ENCODE results near the gene CERS3. TPM values are rescaled to one million over a fixed set of nuclear protein-coding genes. Genes with fewer than 3 reads are reported as not detected.

The CERS3 gene
- total and polyA plus RNA-seq, 10 of the 15 experiments (the other 5 are each of a cell fraction or from before 2014, with no cell fraction given): not detected

DNA sequence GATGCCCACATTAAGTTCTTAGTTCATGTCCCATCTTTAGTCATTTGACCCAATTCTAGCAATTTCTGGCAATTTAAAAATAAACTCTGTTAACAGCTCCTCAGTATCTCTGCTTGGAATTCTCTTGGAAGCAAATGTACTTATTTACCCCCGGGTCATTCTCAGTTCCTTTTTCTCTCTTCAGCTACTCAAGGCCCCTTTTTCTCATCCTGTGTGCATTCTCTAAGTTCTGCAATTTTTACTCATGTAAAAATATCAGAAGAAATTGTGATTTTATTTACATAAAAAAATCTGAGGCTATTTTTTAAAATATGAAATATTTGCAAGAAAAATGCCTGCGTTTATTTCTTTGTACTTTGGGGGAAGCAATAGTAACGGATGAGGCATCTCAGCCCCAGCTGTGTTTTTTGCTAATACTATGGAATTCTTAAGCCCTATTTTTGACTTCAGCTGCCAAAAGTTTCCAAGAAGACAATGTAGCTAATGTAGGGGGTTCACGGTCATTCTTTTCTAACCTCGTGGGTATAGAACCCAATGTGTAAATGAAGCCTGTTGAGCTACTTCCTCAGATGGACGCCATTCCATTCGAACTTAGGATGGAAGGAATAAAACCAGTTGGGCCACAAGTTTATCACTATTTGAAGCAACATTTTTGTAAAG, 20.0 kb downstream of the CERS3 start:
- 51% methylated on average over 7 of the region's 7 CpGs for WGBS (ENCODE audit: insufficient coverage, insufficient replicate concordance, low lambda C conversion rate, missing lambda C conversion rate)
- Histone ChIP-seq H3K27me3 (replicated peaks in 1 of 2; ENCODE audit: control insufficient read depth in 2 of 2, insufficient read depth in 2 of 2, low read length in 1 of 2) (no peaks in the 10 kb centered on the region), H3K36me3 (ENCODE audit: control insufficient read depth in 2 of 2, insufficient read depth in 2 of 2, low read length in 1 of 2) (no peaks in the 10 kb centered on the region), H3K9me3 (replicated peaks; ENCODE audit: control insufficient read depth, insufficient read depth, low read length) (no peaks in the 10 kb centered on the region), H3K9ac (ENCODE audit: control insufficient read depth, insufficient read depth, low read length) (no peak overlapping the region), H2AFZ (ENCODE audit: control insufficient read depth, low read depth, low read length) (no peak overlapping the region), H4K20me1 (ENCODE audit: control insufficient read depth, insufficient read depth) (no peaks in the 10 kb centered on the region), H3K4me3 (no peak overlapping the region), H3K4me2 (ENCODE audit: control insufficient read depth, insufficient read depth) (no peak overlapping the region), H3K79me2 (ENCODE audit: control insufficient read depth, insufficient read depth, low read length) (no peaks in the 10 kb centered on the region), H3K27ac (ENCODE audit: control insufficient read depth, insufficient read depth) (no peak overlapping the region), H3K4me1 (ENCODE audit: control insufficient read depth, insufficient read depth, low read length) (no peaks in the 10 kb centered on the region)
- intact Hi-C loops (cut with micrococcal nuclease; ENCODE audit: unreplicated experiment) (no loop called here), in situ Hi-C loops (cut with MboI) (no loop called here)
- BruUV-seq (replicated peaks): no TSS peak
- ChIA-PET CTCF (interaction anchor here (1.4 kb wide), 1 partner anchor 8 kb away, joined by 3 read pairs; no protein-coding TSS in a partner anchor), POLR2A (no interaction called here), SMC1A (ENCODE audit: uncharacterized antibody, unreplicated experiment) (interaction anchor here (0.8 kb wide), 1 partner anchor 9 kb away, joined by 3 read pairs; no protein-coding TSS in a partner anchor), RAD21 (ENCODE audit: unreplicated experiment) (no interaction called here)
- TF ChIP-seq NR2C2 (IDR thresholded peaks at IDR 0.05; ENCODE audit: borderline replicate concordance, control insufficient read depth, insufficient read length, low read depth): no peak
- FAIRE-seq: no peak
- no peak for ATAC-seq
- no peak for DNase-seq (ENCODE audit: low read depth, low spot score)

DNA sequence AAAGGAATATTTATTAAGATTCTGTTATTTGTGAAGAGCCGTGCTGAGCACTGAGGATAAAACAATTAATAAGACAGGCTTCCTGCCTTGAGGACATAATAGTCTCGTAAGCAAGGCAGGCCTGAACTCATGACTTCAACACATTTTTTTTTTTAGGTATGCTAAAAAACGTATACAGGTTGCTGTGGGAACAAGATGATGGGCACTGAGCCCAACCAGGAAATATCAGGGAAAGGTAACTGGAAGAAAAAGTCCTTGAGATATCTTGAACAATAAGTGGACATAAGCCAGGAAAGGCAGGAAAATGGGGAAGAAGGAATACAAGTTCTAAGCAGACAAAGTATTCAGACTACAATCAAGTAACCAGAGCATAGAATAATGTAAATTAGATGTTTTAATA, 26.1 kb downstream of the CERS3 start:
- H3K36me3 ChIP-seq (ENCODE audit: control insufficient read depth in 2 of 2, insufficient read depth in 2 of 2, low read length in 1 of 2): no peaks in the 10 kb centered on the region
- H3K79me2 ChIP-seq (ENCODE audit: control insufficient read depth, insufficient read depth, low read length): no peaks in the 10 kb centered on the region
- BruUV-seq (replicated peaks): no TSS peak
- no peaks in the 10 kb centered on the region for H3K27me3 ChIP-seq (replicated peaks in 1 of 2; ENCODE audit: control insufficient read depth in 2 of 2, insufficient read depth in 2 of 2, low read length in 1 of 2)
- ChIA-PET RAD21 (ENCODE audit: unreplicated experiment) (no interaction called here), POLR2A (no interaction called here), CTCF (no interaction called here), SMC1A (ENCODE audit: uncharacterized antibody, unreplicated experiment) (no interaction called here)
- FAIRE-seq: no peak
- H3K4me3 ChIP-seq: no peak overlapping the region
- WGBS (ENCODE audit: insufficient coverage, insufficient replicate concordance, low lambda C conversion rate, missing lambda C conversion rate): 10% methylated on average over 3 of the region's 3 CpGs
- no peak for ATAC-seq
- no peak overlapping the region for H3K4me2 ChIP-seq (ENCODE audit: control insufficient read depth, insufficient read depth)
- H3K9ac ChIP-seq (ENCODE audit: control insufficient read depth, insufficient read depth, low read length): no peak overlapping the region
- no peak overlapping the region for H2AFZ ChIP-seq (ENCODE audit: control insufficient read depth, low read depth, low read length)
- H4K20me1 ChIP-seq (ENCODE audit: control insufficient read depth, insufficient read depth): no peaks in the 10 kb centered on the region
- in situ Hi-C loops (cut with MboI) (no loop called here), intact Hi-C loops (cut with micrococcal nuclease; ENCODE audit: unreplicated experiment) (no loop called here)
- no peaks in the 10 kb centered on the region for H3K9me3 ChIP-seq (replicated peaks; ENCODE audit: control insufficient read depth, insufficient read depth, low read length)
- H3K27ac ChIP-seq (ENCODE audit: control insufficient read depth, insufficient read depth): no peak overlapping the region
- no peak for DNase-seq (ENCODE audit: low read depth, low spot score)
- H3K4me1 ChIP-seq (ENCODE audit: control insufficient read depth, insufficient read depth, low read length): no peaks in the 10 kb centered on the region
- TF ChIP-seq SPI1 (IDR thresholded peaks at IDR 0.05; ENCODE audit: borderline replicate concordance, insufficient read depth, low read depth, low read length) (no peak), NFYA (IDR thresholded peaks at IDR 0.05; ENCODE audit: borderline replicate concordance, low read depth, low read length) (no peak), MEF2A (IDR thresholded peaks at IDR 0.05; ENCODE audit: insufficient read depth, low read depth, low read length) (no peak), RELA (IDR thresholded peaks at IDR 0.05; ENCODE audit: borderline replicate concordance, partially characterized antibody) (no peak), ZNF217 (IDR thresholded peaks at IDR 0.05) (no peak), TCF12 (IDR thresholded peaks at IDR 0.05; ENCODE audit: low read depth, low read length) (no peak), SMAD1 (IDR thresholded peaks at IDR 0.05; ENCODE audit: low read depth, partially characterized antibody) (no peak)
- TF ChIP-seq, protein P1, sequence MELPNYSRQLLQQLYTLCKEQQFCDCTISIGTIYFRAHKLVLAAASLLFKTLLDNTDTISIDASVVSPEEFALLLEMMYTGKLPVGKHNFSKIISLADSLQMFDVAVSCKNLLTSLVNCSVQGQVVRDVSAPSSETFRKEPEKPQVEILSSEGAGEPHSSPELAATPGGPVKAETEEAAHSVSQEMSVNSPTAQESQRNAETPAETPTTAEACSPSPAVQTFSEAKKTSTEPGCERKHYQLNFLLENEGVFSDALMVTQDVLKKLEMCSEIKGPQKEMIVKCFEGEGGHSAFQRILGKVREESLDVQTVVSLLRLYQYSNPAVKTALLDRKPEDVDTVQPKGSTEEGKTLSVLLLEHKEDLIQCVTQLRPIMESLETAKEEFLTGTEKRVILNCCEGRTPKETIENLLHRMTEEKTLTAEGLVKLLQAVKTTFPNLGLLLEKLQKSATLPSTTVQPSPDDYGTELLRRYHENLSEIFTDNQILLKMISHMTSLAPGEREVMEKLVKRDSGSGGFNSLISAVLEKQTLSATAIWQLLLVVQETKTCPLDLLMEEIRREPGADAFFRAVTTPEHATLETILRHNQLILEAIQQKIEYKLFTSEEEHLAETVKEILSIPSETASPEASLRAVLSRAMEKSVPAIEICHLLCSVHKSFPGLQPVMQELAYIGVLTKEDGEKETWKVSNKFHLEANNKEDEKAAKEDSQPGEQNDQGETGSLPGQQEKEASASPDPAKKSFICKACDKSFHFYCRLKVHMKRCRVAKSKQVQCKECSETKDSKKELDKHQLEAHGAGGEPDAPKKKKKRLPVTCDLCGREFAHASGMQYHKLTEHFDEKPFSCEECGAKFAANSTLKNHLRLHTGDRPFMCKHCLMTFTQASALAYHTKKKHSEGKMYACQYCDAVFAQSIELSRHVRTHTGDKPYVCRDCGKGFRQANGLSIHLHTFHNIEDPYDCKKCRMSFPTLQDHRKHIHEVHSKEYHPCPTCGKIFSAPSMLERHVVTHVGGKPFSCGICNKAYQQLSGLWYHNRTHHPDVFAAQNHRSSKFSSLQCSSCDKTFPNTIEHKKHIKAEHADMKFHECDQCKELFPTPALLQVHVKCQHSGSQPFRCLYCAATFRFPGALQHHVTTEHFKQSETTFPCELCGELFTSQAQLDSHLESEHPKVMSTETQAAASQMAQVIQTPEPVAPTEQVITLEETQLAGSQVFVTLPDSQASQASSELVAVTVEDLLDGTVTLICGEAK (IDR thresholded peaks at IDR 0.05; ENCODE audit: borderline replicate concordance): no peak
- TF ChIP-seq, protein P2, sequence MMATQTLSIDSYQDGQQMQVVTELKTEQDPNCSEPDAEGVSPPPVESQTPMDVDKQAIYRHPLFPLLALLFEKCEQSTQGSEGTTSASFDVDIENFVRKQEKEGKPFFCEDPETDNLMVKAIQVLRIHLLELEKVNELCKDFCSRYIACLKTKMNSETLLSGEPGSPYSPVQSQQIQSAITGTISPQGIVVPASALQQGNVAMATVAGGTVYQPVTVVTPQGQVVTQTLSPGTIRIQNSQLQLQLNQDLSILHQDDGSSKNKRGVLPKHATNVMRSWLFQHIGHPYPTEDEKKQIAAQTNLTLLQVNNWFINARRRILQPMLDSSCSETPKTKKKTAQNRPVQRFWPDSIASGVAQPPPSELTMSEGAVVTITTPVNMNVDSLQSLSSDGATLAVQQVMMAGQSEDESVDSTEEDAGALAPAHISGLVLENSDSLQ (IDR thresholded peaks at IDR 0.05): no peak
- TF ChIP-seq, protein P3, sequence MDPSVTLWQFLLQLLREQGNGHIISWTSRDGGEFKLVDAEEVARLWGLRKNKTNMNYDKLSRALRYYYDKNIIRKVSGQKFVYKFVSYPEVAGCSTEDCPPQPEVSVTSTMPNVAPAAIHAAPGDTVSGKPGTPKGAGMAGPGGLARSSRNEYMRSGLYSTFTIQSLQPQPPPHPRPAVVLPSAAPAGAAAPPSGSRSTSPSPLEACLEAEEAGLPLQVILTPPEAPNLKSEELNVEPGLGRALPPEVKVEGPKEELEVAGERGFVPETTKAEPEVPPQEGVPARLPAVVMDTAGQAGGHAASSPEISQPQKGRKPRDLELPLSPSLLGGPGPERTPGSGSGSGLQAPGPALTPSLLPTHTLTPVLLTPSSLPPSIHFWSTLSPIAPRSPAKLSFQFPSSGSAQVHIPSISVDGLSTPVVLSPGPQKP (IDR thresholded peaks at IDR 0.05; ENCODE audit: low read depth, low read length): no peak
